GM12873 (cell line): ENCODE results near the gene ITGB6.

Experiments
- CTCF ChIP-seq: IDR thresholded peaks from 2 replicates; pipeline ENCODE4 v1.5.1; 2012; ENCODE audit warnings: low read depth, mild to moderate bottlenecking, moderate library complexity, low read length, control low read depth; ENCODE audit not compliant: insufficient read depth; ENCODE audit errors: missing control alignments

ITGB6 gene

GRCh38 chr2:160214461-160215445, 14.7 kb upstream of the ITGB6 start:
- TF ChIP-seq CTCF, result no peak

GRCh38 chr2:160213511-160213910, 13.4 kb upstream of the ITGB6 start:
- TF ChIP-seq CTCF, result no peak

GRCh38 chr2:160210599-160211138, 10.6 kb upstream of the ITGB6 start:
- TF ChIP-seq CTCF, result peak; percentile 92

GRCh38 chr2:160209516-160209856, 9.4 kb upstream of the ITGB6 start:
- TF ChIP-seq CTCF, result no peak

DNA sequence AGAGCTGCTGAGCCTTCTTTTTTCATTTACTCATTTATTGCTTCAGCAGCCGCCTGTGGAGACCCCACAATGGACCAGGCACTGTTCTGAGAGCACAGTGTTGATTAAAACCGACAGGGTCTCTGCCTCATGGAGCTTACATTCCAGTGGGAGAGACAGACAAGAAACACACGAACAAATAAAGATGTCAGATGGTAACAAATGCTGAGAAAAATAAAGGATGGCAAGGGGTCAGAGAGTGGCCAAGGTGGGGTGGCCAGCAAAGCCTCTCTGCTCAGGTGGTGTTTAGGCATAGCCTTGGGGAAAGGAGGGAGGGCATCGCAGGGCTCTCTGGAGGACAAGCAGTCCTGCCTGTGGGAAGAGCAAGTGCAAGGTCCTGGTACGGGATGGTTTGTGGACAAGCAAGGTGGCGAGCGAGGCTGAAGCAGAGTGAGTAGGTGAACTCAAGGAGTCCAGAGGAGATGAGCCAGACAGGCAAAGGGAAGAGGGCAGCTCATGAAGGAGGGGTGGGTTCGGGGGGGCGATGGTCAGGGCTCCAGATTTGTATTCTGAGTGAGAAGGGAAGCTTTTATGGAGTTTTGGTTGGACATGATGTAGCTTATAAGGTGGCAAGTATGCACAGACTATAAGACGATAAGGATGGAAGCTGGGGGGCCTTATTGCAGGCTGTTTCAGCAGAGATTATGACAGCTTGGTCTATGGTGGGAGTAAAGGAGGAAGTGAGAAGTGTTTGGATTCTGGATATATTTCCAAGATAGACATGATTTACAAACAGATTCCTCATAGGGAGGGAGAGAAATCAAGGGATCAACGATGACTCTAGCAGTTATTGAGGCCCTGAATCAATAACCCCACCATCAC, 8.8 kb upstream of the ITGB6 start:
- no peak for TF ChIP-seq CTCF

GRCh38 chr2:160207804-160208654, 8.0 kb upstream of the ITGB6 start:
- TF ChIP-seq CTCF, result no peak
